GM06990 (cell line): ENCODE data around the gene P2RY6.

Source experiments
- DNase-seq: peaks from one replicate; pipeline ENCODE4 v3.0.0-alpha.2; 2011; ENCODE audit not compliant: insufficient read length; ENCODE audit errors: extremely low read depth
- H3K27me3 ChIP-seq: replicated peaks from 2 replicates; pipeline ENCODE4 v1.6.0; 2011; ENCODE audit warnings: low read length; ENCODE audit not compliant: control insufficient read depth, insufficient read depth
- H3K36me3 ChIP-seq: 2 replicates; pipeline ENCODE4 v1.5.1; 2011; ENCODE audit warnings: low read length; ENCODE audit not compliant: control insufficient read depth, insufficient read depth
- H3K4me3 ChIP-seq: replicated peaks from 2 replicates; pipeline ENCODE4 v1.5.1; 2011; ENCODE audit warnings: low read depth, mild to moderate bottlenecking, control low read depth, low read length
- CTCF ChIP-seq: IDR thresholded peaks from 2 replicates; pipeline ENCODE4 v1.5.1; 2011; ENCODE audit warnings: low read length, control low read depth, mild to moderate bottlenecking, inconsistent platforms; ENCODE audit not compliant: insufficient read depth, poor library complexity, severe bottlenecking

The P2RY6 gene

GRCh38 chr11:73297231-73297590, 25.1 kb downstream of the P2RY6 start:
- no peak overlapping the region for H3K4me3 ChIP-seq
- H3K27me3 ChIP-seq, result no peaks in the 10 kb centered on the region; the same call in 1 of the 2 replicates
- no peak for TF ChIP-seq CTCF
- no peaks in the 10 kb centered on the region for H3K36me3 ChIP-seq
- no peak for DNase-seq

GRCh38 chr11:73297702-73298101, 25.6 kb downstream of the P2RY6 start:
- H3K4me3 ChIP-seq, result no peak overlapping the region
- H3K27me3 ChIP-seq, result no peaks in the 10 kb centered on the region
- DNase-seq, result no peak
- no peaks in the 10 kb centered on the region for H3K36me3 ChIP-seq
- no peak for TF ChIP-seq CTCF

- Histone ChIP-seq H3K36me3 (no peaks in the 10 kb centered on the region), H3K4me3 (no peak overlapping the region), H3K27me3 (no peaks in the 10 kb centered on the region)
- DNase-seq, result no peak
- TF ChIP-seq CTCF, result no peak
Observed at GRCh38 chr11:73298233-73298632, 26.1 kb downstream of the P2RY6 start.

GRCh38 chr11:73299751-73300150, 27.6 kb downstream of the P2RY6 start:
- DNase-seq, result no peak
- no peak for TF ChIP-seq CTCF
- Histone ChIP-seq H3K36me3 (no peaks in the 10 kb centered on the region), H3K27me3 (no peaks in the 10 kb centered on the region), H3K4me3 (no peak overlapping the region)

GRCh38 chr11:73306069-73306841, 34.1 kb downstream of the P2RY6 start:
- Histone ChIP-seq H3K36me3 (no peaks in the 10 kb centered on the region), H3K4me3 (no peak overlapping the region), H3K27me3 (no peaks in the 10 kb centered on the region)
- DNase-seq, result no peak
- no peak for TF ChIP-seq CTCF

GRCh38 chr11:73306977-73307322, 34.8 kb downstream of the P2RY6 start:
- DNase-seq, result no peak
- Histone ChIP-seq H3K36me3 (no peaks in the 10 kb centered on the region), H3K27me3 (no peaks in the 10 kb centered on the region), H3K4me3 (peak overlapping the region; percentile 80)
- TF ChIP-seq CTCF, result no peak
